GM18507 (cell line): ENCODE data around the gene NKX1-1.
"Not testable (repeated sequence)": the region's sequence is repeated elsewhere in the genome, so short reads cannot be mapped to it uniquely, and the experiment has no call there.

Experiments
- DNase-seq: peaks from one replicate; pipeline ENCODE4 v3.0.0; 2011; ENCODE audit warnings: low read depth; ENCODE audit not compliant: insufficient read length; ENCODE audit errors: extremely low spot score
- FAIRE-seq: peaks from 2 replicates; lab custom pipeline; 2011; peaks lifted over from hg19 to GRCh38; lab: Jason Lieb, UNC

NKX1-1 gene

GRCh38 chr4:1406394-1406980 lies at the start of gene NKX1-1:
NKX1-1 (minus strand) TSS chr4:1406442; CDS start chr4:1406442, 0 bp downstream.
- no peak for DNase-seq
- FAIRE-seq: no peak

DNA sequence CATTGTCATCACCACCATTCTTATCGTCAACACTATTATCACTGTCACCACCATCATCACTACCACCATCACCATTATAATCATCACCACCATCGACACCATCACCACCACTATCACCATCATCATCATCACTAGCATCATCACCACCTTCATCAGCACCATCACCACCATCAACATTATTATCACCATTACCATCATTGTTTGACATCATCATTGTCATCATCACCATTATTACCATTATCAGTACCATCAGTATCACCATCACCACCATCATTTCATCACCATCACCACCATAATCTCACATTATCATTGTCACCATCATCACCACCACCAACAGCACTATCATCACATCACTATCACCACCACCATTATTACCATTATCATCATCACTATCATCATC lies 47.5 kb upstream of the NKX1-1 start:
- DNase-seq (no peak), FAIRE-seq (no peak)

- FAIRE-seq (no peak), DNase-seq (no peak)
These were observed 46.3 kb upstream of the NKX1-1 start for GRCh38 chr4:1452431-1453051.

GRCh38 chr4:1451752-1452122 lies 45.5 kb upstream of the NKX1-1 start:
- DNase-seq (no peak), FAIRE-seq (no peak)

DNA sequence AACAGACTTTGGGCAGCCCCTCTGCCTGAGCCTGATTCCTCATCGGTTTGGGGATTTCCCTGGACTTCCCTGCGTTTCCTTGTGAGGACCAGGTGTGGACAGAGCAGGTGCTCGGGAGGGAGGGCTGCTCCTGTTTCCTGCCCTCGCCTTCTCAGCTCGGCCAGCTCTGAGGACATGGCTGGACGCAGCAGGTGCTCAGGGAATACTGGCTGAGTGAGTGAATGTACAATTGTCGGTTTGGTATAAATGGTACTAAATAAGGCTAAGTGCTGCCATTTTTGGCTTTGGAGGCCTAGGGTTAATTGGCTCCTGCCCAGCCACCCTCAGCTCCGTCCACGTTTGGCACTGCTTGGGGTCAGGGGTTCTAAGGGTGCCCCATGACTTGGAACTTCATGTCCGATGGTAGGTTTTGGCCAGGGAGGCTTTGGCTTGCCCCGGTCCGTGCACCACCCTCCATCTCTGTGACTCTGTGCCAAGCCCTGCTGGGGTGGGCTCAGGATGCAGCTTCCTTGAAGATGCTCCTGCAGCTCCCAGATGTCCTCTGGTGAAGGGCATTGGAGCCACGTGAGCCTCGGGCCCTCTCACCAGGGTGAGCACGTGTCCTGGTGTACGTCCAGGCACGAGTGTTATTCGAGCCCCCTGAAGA lies 45.0 kb upstream of the NKX1-1 start:
- FAIRE-seq: no peak
- DNase-seq: no peak

DNA sequence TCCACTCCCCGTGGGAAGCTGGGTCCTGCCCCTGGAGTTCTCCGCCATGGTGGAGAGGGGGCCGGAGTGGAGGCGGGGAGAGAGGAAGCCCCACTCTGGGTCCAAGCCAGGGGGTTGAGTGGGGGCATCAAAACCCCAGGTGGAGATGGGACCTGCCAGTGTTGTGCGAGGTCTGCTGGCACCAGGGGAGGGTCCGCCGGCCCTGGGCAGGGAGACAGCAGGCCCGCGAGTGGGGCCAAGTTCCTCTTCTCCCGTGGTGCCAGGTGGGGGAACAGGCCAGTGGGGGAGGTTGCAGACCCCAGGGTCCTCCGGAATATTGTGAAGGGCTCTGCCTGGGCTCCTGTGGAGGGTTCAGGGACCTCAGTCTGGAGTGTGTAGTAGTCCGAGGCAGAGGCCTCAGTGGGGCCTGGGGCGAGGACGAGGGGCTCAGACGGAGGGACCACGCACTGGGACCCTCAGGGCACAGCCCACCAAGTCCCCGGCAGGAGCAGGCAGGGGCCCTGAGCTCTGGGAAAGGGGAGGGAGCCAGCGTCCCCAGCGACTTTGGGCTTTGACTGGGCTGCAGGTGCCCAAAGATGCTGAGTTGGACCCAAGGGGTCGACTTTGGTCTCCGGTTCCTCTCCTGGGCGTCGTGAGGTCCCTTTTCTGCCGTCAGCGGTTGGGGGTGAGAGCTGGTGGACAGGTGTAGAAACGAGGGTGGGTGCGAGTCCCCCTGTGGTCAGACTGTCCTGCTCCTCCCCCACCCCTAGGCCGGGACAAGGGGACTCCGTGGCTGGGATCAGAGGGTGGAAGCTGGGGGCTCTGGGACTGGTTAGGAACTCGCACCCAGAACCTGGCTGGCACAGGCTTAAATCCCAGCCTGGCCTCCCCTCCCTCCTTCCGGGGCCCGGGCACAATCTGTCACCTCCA lies 43.8 kb upstream of the NKX1-1 start:
- FAIRE-seq: no peak
- no peak for DNase-seq

DNA sequence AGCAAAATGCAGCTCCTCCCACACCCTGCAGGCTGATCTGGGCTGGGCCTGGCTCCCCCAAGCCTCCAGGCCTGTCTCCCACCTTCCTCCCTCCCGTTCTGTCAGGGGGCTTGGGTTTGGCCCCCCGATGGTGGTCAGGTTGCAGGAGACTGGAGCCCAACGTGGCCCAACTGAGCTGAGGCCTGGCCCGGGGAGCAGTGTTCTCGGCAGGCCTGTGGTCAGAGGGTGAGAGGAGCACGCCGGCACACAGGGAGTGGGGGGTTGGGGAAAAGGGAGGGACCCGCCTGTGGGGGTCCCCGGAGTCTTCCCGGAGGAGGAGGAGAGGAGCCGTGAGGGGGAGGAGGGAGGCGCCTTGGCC lies 43.2 kb upstream of the NKX1-1 start:
- no peak for DNase-seq
- FAIRE-seq: no peak

- FAIRE-seq: no peak
These were observed 42.6 kb upstream of the NKX1-1 start for GRCh38 chr4:1448589-1449420.

DNA sequence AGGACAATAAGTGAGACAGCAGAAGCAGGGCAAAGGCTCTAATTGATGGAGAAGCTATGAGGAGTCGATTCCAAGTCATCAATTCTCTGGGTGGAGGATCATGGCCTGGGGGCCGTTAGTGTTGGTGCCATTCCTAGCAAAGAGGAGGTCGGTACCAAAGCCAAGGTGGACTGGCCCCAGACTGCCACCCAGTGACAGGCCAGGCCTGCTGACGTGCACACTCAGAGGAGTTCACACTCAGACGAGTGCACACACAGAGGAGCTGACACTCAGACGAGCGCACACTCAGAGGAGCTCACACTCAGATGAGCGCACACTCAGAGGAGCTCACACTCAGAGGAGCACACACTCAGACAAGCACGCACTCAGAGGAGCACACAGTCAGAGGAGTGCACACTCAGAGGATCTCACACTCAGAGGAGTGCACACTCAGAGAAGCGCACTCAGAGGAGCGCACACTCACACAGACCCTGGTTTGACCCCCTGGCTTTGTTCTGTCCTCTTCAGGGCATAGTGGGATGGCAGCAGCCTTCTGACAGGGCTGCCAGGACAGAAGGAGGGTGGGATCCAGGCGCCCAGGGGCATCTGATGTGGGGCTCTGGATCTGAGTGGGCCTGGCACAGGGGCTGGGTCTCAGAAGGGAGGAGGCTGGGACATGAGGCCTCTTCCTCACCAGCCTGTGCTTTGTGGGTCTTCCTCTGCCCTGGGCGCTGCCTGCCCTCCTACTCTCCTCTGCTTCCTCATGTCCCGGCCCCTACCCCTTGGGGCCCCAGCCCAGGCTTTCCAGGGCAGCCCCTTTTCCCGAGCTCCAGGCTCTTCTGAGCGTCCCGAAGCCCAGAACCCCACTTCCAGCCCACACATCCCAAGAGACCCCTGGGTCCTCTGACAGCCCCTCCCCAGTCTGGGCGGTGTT lies 41.7 kb upstream of the NKX1-1 start:
- FAIRE-seq (no peak), DNase-seq (no peak)

More at GRCh38 chr4:1448589-1449420, 42.6 kb upstream of the NKX1-1 start:
- DNase-seq: no peak

DNA sequence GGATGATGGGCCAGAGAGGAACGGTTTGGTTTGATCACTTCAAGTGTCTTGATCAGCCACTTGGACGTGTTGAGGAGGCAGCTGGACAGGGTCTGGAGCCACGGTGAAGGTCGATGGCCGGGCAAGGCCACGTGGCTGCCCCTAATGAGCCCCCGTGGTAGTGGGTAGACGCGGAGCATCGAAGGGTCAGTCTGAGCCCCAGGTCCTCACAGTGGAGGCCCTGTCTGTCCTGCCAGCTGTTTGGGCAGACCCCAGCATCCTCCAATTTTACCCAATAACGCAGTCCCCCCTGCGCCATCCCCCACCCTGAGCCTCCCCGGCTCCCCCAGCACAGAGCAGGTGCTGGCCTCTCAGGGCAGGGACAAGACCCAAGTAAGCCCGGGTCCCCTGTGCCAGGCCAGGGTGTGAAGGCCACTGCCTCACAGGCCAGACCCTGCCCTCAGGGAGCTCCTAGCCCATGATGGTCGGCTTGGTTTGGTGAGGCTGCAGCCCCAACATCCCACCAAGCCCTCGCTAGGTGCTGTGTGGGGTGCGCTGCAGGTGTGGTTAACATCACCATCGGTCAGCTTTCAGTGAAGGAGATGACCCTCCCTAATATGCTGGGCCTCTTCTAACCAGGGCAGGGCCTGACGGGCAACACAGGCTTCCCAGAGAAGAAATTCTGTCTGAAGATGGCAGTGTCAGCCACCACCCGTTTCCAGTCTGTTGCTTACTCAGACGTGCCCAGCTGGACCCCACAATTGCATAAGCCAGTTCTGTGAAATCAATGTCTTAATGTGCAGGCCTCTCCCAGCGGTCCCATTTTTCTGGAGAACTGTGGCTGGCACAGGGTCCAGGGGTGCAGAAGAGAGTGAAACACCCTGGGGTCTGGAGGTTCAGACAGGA lies 40.5 kb upstream of the NKX1-1 start:
- FAIRE-seq (no peak), DNase-seq (no peak)

DNA sequence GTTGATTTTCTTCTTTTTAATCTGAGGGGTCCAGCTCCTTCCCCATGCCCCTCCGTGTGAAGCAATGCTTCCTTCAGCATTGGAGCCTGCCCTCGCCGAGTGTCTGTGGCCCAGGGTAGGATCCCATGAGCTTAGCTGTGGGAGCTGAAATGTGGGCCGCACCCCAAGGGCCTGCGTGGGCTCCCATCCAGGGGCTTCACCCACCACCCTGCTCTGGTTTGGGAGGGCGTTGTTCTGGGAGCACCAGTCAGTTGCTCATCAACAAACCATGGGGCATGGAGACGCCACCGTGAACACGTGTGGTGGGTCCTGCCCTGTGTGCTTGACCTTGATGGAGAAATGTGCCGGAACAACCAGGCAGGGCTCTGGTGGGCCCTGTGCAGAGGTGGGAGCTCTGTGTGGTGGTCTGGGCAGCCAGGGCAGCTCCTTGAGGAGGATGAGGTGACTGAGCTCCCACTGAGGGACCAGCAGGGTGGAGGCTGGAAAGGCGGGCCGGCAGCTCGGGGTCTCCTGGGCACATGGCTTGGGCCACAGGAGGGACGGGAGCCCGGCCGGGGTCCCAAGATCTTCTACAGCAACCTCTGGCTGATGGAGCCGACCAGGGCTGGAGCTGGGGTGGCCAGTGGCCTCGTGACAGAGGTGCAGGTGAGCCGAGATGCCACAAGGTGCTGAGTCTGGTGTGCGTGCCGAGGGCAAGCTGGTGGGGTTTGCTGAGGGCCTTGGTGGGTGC lies 39.6 kb upstream of the NKX1-1 start:
- FAIRE-seq: no peak
- no peak for DNase-seq

DNA sequence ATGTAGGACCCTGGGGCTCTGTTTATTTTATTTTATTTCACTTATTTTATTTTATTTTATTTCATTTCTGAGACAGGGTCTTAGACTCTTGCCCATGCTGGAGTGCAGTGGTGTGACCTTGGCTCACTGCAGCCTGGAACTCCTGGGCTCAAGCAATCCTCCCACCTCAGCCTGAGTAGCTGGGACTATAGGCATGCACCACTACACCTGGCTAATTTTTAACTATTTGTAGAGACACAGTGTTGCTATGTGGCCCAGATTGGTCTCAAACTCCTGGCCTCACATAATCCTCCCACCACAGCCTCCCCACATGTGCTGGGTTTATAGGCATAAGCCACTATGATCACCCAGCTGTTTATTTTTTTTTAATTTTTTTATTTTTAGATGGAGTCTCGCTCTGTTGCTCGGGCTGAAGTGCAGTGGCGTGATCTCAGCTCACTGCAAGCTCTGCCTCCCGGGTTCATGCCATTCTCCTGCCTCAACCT lies 37.5 kb upstream of the NKX1-1 start:
- FAIRE-seq, DNase-seq: not testable (repeated sequence)

DNA sequence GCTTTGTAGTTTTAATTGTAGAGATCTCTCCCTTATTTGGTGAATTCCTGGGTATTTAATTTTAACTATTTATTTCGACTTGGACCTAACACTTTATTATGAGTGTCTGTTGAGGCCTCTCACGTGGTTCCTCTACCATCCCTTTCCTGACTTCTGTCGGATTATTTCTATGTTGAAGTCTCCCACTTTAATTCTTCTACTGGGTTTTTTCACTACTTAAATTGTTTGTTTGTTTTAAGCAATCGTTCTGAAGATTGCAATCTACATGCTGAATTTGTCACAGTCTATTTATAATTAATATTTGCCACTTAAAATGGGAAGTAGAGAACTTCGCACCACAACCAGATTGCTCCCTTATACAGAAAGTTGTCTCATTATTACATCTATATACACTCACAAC lies 20.8 kb upstream of the NKX1-1 start:
- DNase-seq (no peak), FAIRE-seq (no peak)

- FAIRE-seq: no peak
- DNase-seq: no peak
These were observed 15.4 kb upstream of the NKX1-1 start for GRCh38 chr4:1421657-1422056.

DNA sequence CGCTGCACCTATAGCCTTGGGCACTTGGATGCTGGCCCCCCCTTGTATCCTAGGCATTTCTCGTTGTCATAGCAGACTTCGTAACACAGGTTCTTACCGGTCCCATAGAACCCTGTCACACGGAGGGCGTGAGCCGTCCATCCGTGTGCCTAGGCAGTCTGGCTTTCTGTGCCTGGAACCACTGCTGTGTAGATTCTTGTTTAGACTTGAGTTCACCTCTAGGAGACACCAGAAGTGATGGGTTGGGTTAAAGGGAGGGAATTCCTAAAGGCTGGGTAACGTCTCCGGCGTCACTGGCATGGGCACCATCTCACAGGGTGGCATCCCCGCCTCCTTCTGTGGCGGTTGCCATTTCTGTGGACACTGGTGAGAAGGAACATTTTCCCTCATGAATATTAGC lies 13.5 kb upstream of the NKX1-1 start:
- DNase-seq: no peak
- no peak for FAIRE-seq

- no peak for DNase-seq
- FAIRE-seq: no peak
These were observed 12.4 kb upstream of the NKX1-1 start for GRCh38 chr4:1418494-1419285.
